HG02840 (cell line): Measurements from ENCODE around the gene ATG9B.
"Not testable (repeated sequence)": the region's sequence is repeated elsewhere in the genome, so short reads cannot be mapped to it uniquely, and the experiment has no call there.

Source experiments
- ATAC-seq: cut with Tn5 transposase; IDR thresholded peaks from one replicate; pipeline ENCODE4 v1.9.1; 2021; ENCODE audit warnings: mild to moderate bottlenecking, moderate library complexity, moderate number of reproducible peaks; ENCODE audit not compliant: unreplicated experiment, low FRiP score

The ATG9B gene

GRCh38 chr7:151017953-151018420 lies 6.3 kb downstream of the ATG9B start:
- no peak for ATAC-seq

GRCh38 chr7:151017370-151017952 lies 6.8 kb downstream of the ATG9B start:
- no peak for ATAC-seq

- no peak for ATAC-seq
Measured at GRCh38 chr7:151016942-151017341, 7.4 kb downstream of the ATG9B start.

GRCh38 chr7:151016505-151016904 lies 7.8 kb downstream of the ATG9B start:
- no peak for ATAC-seq

- no peak for ATAC-seq
Measured at GRCh38 chr7:151015967-151016366, 8.3 kb downstream of the ATG9B start.

GRCh38 chr7:151014950-151015349 lies 9.3 kb downstream of the ATG9B start:
- ATAC-seq = no peak

- no peak for ATAC-seq
Measured at GRCh38 chr7:151013733-151014497, 10.4 kb downstream of the ATG9B start.

- no peak for ATAC-seq
Measured at GRCh38 chr7:151013356-151013732, 10.9 kb downstream of the ATG9B start.

- no peak for ATAC-seq
Measured at GRCh38 chr7:151012911-151013347, 11.4 kb downstream of the ATG9B start.

GRCh38 chr7:151012031-151012692 lies 12.1 kb downstream of the ATG9B start:
- ATAC-seq = no peak

- not testable (repeated sequence) for ATAC-seq
Measured at GRCh38 chr7:151011616-151012015, 12.7 kb downstream of the ATG9B start.

- no peak for ATAC-seq
Measured at GRCh38 chr7:151011097-151011409, 13.2 kb downstream of the ATG9B start.

- no peak for ATAC-seq
Measured at GRCh38 chr7:151010307-151011096, 13.8 kb downstream of the ATG9B start.

GRCh38 chr7:151010037-151010306 lies 14.3 kb downstream of the ATG9B start:
- no peak for ATAC-seq

GRCh38 chr7:151009327-151010036 lies 14.8 kb downstream of the ATG9B start:
- ATAC-seq = no peak

GRCh38 chr7:151008511-151009323 lies 15.6 kb downstream of the ATG9B start:
- ATAC-seq = peak; percentile 55

GRCh38 chr7:151008143-151008510 lies 16.2 kb downstream of the ATG9B start:
- ATAC-seq = no peak

- no peak for ATAC-seq
Measured at GRCh38 chr7:151007469-151007898, 16.8 kb downstream of the ATG9B start.

GRCh38 chr7:151006590-151007300 lies 17.5 kb downstream of the ATG9B start:
- ATAC-seq = no peak
